ENCODE results near the gene ZNF469. TPM values are rescaled to one million over a fixed set of nuclear protein-coding genes. Genes with fewer than 3 reads are reported as not detected.

The ZNF469 gene
- total RNA-seq, 1 donor from 2014 or later: 0.66 TPM

GRCh38 chr16:88346680-88347505 lies 35.9 kb upstream of the ZNF469 start:
- intact Hi-C loops (cut with micrococcal nuclease): no loop called here

GRCh38 chr16:88347656-88348376 lies 34.9 kb upstream of the ZNF469 start:
- intact Hi-C loops (cut with micrococcal nuclease): no loop called here

GRCh38 chr16:88348377-88349152 lies 34.2 kb upstream of the ZNF469 start:
- intact Hi-C loops (cut with micrococcal nuclease): no loop called here

- intact Hi-C loops (cut with micrococcal nuclease): no loop called here
These were observed 33.4 kb upstream of the ZNF469 start for GRCh38 chr16:88349153-88349902.

- intact Hi-C loops (cut with micrococcal nuclease): no loop called here
These were observed 32.6 kb upstream of the ZNF469 start for GRCh38 chr16:88349903-88350900.

GRCh38 chr16:88350922-88351321 lies 31.8 kb upstream of the ZNF469 start:
- intact Hi-C loops (cut with micrococcal nuclease): no loop called here

GRCh38 chr16:88351491-88352101 lies 31.2 kb upstream of the ZNF469 start:
- intact Hi-C loops (cut with micrococcal nuclease): no loop called here

- intact Hi-C loops (cut with micrococcal nuclease): no loop called here
These were observed 30.2 kb upstream of the ZNF469 start for GRCh38 chr16:88352261-88353200.

GRCh38 chr16:88353232-88353631 lies 29.5 kb upstream of the ZNF469 start:
- intact Hi-C loops (cut with micrococcal nuclease): no loop called here

- intact Hi-C loops (cut with micrococcal nuclease): no loop called here
These were observed 29.1 kb upstream of the ZNF469 start for GRCh38 chr16:88353691-88354090.

GRCh38 chr16:88354229-88355092 lies 28.3 kb upstream of the ZNF469 start:
- intact Hi-C loops (cut with micrococcal nuclease): no loop called here

GRCh38 chr16:88355093-88355388 lies 27.7 kb upstream of the ZNF469 start:
- intact Hi-C loops (cut with micrococcal nuclease): no loop called here

- intact Hi-C loops (cut with micrococcal nuclease): no loop called here
These were observed 27.2 kb upstream of the ZNF469 start for GRCh38 chr16:88355389-88356123.

- intact Hi-C loops (cut with micrococcal nuclease): no loop called here
These were observed 26.5 kb upstream of the ZNF469 start for GRCh38 chr16:88356124-88356726.

- intact Hi-C loops (cut with micrococcal nuclease): no loop called here
These were observed 26.0 kb upstream of the ZNF469 start for GRCh38 chr16:88356727-88357199.

GRCh38 chr16:88357317-88358022 lies 25.3 kb upstream of the ZNF469 start:
- intact Hi-C loops (cut with micrococcal nuclease): no loop called here

All from T-helper 1 cell treated with Interleukin-12 subunit alpha and Interleukin-12 subunit beta and Interleukin-4 antibody, amounts not matched to agents 30 ng/mL and 1 ng/mL, for 36 hours (primary cell).